Cardiac fibroblast (primary cell): ENCODE data around the gene LRMDA.

Experiments used
- DNase-seq, 2 donors: peaks; one replicate each; pipeline versions ENCODE4 v3.0.0 to v3.0.0-alpha.2; 2010; ENCODE audit warnings: low read depth in 2 of 2
- H3K4me3 ChIP-seq, 2 donors: replicated peaks in 1 of 2; 1 replicate in 1 of 2; 2 replicates in 1 of 2; pipeline ENCODE4 v1.5.1; 2011; ENCODE audit warnings: low read depth in 2 of 2, low read length in 2 of 2, mild to moderate bottlenecking in 2 of 2, moderate library complexity in 1 of 2
- TF ChIP-seq, protein P1 (sequence below): IDR thresholded peaks from one replicate; pipeline ENCODE4 v1.5.1; 2011; ENCODE audit warnings: low read depth, mild to moderate bottlenecking, low read length, inconsistent platforms

LRMDA gene

DNA sequence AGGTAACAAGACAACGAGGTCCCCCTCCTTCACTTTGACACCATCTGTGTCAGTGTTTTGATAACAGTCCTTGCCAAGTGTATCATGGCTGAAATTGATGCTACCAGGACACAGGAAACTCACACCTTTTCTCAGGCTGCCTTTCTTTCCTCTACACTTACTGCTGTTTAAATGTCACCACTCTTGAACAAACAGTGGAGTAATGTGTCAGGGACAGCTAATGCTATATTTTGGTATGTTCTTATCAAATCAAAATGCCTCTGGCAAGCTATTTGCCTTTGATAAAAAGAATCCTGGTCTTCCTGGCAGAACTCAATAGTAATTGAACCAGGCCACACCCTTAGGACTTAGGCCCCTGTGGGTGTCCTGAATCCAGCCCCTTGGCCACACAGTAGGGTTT is 692.9 kb downstream of the LRMDA start:
- TF ChIP-seq, protein P1, sequence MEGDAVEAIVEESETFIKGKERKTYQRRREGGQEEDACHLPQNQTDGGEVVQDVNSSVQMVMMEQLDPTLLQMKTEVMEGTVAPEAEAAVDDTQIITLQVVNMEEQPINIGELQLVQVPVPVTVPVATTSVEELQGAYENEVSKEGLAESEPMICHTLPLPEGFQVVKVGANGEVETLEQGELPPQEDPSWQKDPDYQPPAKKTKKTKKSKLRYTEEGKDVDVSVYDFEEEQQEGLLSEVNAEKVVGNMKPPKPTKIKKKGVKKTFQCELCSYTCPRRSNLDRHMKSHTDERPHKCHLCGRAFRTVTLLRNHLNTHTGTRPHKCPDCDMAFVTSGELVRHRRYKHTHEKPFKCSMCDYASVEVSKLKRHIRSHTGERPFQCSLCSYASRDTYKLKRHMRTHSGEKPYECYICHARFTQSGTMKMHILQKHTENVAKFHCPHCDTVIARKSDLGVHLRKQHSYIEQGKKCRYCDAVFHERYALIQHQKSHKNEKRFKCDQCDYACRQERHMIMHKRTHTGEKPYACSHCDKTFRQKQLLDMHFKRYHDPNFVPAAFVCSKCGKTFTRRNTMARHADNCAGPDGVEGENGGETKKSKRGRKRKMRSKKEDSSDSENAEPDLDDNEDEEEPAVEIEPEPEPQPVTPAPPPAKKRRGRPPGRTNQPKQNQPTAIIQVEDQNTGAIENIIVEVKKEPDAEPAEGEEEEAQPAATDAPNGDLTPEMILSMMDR = no peak
- DNase-seq = no peak
- no peak overlapping the region for H3K4me3 ChIP-seq

DNA sequence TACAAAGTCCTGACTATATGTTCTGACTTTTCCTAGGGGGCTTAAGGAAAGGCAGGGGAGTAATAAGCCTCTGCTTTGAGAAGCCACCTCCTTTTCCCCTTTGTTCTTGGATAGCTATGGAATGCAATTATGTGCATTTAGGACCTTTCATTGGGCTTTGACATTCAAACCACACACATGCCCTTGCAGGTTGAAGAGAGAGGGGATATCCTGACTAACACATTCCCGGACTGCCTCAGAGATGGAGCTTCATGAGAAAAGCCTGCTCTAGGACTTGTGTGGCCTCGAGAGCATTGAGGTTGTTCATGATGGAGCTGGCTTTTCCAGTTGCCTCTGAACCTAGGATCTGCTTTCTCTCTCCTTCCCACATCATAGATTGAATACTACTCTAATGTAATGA is 694.5 kb downstream of the LRMDA start:
- no peak overlapping the region for H3K4me3 ChIP-seq
- no peak for DNase-seq
- TF ChIP-seq, protein P1 = no peak

DNA sequence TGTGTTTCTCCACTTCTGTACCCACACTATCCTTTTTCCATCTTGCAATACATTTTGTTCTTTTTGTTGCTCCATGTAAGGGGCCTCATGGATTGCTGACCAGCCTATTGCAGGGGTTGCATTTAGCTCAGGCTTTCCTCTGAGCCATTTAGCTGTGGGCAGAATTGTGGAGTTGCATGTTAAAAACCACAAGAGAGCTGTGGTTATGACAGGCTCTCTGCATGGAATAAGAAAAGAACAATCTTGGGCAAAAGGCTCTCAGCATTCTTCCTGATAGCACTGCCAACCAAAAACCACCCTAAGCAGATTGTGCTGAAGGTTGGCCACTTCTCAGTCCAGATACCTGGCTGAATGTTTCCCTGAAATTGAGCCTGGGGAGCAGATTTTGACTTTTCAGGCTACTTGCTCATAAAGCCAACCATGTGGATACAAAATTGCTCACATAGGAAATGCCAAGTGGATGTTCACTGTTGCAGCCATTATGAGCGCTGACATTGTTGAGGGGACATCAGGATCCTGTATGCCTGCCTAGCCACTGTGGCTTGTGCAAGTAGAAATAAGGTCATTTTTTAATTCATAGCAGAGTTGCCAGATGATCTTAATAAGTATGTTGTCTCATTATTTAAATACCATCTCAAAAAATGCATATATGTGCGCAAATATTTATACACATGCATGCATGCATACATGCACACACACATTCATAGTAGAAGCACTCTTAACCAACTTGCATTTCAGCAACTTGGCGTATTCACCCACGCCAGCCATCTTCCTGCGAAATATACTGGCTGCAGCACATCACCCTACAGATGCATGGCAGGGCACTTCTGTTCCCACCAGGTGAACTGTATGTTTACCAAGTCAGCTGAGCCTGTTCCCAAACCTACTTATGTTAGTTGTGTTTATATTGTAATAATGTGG is 695.4 kb downstream of the LRMDA start:
- H3K4me3 ChIP-seq = no peak overlapping the region
- peak; percentile 12 to 33 for DNase-seq
- TF ChIP-seq, protein P1 = no peak

DNA sequence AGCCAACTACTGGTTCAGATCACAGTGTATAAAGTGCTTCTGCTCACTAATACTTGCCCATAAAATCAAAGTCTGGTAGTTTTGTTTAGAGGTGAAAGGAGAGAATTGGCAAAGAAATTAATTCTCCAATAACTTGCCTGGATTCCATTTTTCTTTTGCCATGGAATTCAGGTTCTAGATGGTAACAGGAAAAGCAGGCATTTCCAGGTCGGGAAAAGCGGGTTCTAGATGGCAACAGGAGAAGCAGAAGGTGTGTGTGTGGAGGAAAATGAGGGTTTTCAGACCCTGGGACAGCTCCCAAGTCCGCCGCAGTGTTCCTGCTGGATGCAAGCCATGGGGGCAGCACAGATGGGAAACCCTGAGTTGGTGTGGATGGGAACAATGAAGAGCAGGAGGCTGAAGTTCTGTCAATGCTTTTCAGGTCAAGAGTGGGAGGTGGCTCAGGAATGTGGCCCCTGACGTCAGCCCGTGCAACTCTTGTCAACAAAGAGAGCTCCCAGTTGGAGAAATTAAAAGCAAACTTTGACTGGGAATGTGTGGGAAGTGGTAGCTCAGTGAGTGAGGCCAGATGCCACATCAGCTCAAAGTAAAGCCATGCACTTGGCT is 696.7 kb downstream of the LRMDA start:
- TF ChIP-seq, protein P1 = no peak
- DNase-seq = no peak
- H3K4me3 ChIP-seq = no peak overlapping the region

DNA sequence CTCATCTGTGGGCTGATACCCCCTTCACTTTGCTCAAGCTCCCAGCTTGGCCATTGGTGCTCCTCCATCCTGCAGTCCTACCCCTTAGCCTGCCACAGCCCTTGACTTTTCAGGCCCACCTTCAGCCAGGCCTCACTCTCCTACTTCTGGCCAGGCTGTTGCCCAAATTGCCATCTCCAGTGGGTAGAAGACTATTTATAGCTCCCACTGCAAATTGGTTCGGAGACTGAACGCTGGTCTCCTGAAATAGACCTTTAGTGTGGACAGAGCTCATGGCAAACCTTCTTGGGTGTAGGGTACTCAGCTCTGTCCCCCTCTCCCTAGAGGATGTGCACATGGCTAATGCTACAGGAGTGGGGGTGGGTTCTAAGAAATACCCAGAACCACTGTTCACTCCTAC is 697.8 kb downstream of the LRMDA start:
- TF ChIP-seq, protein P1 = no peak
- no peak for DNase-seq

DNA sequence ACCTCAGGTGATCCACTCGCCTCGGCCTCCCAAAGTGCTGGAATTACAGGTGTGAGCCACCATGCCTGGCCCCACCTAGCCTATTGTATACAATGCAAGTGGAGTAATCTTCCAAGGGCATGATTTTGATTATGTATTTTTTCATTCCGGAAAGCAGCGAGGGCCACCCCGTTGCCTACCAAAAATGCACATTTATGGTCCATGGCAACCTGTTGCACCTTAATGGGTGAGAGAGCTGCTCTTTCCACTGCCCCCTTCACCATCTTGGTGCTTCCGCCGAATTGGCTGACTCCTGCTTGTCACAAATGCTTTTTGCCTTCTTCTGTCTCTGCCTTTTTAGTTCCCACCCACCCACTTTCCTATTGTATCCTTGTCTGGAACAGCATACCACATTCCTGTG is 699.5 kb downstream of the LRMDA start:
- H3K4me3 ChIP-seq = no peak overlapping the region
- TF ChIP-seq, protein P1 = no peak
- DNase-seq = no peak

More for the DNA sequence above, 697.8 kb downstream of the LRMDA start:
- no peak overlapping the region for H3K4me3 ChIP-seq
